ENCODE measurements around the gene GNAL. TPM values are rescaled to one million over a fixed set of nuclear protein-coding genes. Genes with fewer than 3 reads are reported as not detected.

The GNAL gene
- total RNA-seq, 1 donor from 2014 or later, result 5.6 TPM

DNA sequence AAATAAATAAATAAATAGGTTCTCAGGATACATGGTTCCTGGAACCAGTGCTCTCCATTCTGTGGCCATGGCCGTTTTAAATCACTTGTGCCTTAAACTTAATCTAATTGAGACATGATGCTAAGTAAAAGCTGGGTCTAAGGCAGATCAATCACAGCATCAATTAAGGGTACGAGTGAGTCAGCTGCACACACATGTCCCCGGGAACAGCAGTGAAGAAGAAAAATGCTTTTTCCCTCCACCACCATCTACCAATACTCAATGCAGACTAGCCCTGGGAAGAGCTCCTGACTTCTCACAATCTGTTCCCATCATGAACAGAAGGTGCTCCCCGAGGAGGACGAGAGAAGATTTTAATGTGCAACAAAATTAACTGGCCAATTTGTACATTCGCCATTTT, 155.4 kb downstream of the GNAL start:
- Histone ChIP-seq H3K36me3 (no peaks in the 10 kb centered on the region), H3K27ac (no peak overlapping the region), H3K9me3 (no peaks in the 10 kb centered on the region), H3K27me3 (ENCODE audit: low read depth) (no peaks in the 10 kb centered on the region), H3K4me3 (no peak overlapping the region), H3K4me1 (no peaks in the 10 kb centered on the region)
- TF ChIP-seq, protein P1, sequence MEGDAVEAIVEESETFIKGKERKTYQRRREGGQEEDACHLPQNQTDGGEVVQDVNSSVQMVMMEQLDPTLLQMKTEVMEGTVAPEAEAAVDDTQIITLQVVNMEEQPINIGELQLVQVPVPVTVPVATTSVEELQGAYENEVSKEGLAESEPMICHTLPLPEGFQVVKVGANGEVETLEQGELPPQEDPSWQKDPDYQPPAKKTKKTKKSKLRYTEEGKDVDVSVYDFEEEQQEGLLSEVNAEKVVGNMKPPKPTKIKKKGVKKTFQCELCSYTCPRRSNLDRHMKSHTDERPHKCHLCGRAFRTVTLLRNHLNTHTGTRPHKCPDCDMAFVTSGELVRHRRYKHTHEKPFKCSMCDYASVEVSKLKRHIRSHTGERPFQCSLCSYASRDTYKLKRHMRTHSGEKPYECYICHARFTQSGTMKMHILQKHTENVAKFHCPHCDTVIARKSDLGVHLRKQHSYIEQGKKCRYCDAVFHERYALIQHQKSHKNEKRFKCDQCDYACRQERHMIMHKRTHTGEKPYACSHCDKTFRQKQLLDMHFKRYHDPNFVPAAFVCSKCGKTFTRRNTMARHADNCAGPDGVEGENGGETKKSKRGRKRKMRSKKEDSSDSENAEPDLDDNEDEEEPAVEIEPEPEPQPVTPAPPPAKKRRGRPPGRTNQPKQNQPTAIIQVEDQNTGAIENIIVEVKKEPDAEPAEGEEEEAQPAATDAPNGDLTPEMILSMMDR (IDR thresholded peaks at IDR 0.05), result no peak
- ATAC-seq, result no peak
- DNase-seq, result no peak
- intact Hi-C loops (cut with DNase I), result no loop called here

GRCh38 chr18:11845654-11846053, 156.6 kb downstream of the GNAL start:
- TF ChIP-seq, protein P1 (IDR thresholded peaks at IDR 0.05), result no peak
- H3K27ac ChIP-seq, result no peak overlapping the region
- no peaks in the 10 kb centered on the region for H3K36me3 ChIP-seq
- DNase-seq (no peak), ATAC-seq (no peak)
- no peaks in the 10 kb centered on the region for H3K9me3 ChIP-seq
- H3K27me3 ChIP-seq (ENCODE audit: low read depth), result no peaks in the 10 kb centered on the region
- H3K4me3 ChIP-seq, result no peak overlapping the region
- intact Hi-C loops (cut with DNase I), result no loop called here
- H3K4me1 ChIP-seq, result peaks cover 6% of the 10 kb centered on the region

DNA sequence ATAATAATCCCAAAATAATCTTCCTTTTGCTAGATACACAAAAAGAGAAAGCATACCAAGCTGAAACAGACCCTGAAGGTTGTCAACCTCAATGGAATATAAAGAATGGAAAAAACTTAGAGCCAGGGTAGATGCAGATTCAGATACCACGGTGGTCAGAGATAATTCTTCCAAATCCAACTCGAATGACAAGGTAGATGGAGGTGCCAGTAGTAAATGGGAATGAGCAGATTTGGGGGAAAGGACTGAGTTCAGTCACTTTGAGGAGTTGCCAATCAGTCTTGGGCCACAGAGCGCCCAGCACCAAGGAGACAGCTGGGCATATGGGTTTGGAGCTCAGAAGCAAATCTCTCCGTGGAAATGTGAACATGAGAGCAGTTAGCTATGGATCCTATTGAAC, 158.7 kb downstream of the GNAL start:
- no peak overlapping the region for H3K27ac ChIP-seq
- no peaks in the 10 kb centered on the region for H3K27me3 ChIP-seq (ENCODE audit: low read depth)
- intact Hi-C loops (cut with DNase I), result no loop called here
- H3K36me3 ChIP-seq, result no peaks in the 10 kb centered on the region
- H3K4me3 ChIP-seq, result no peak overlapping the region
- ATAC-seq (no peak), DNase-seq (no peak)
- H3K9me3 ChIP-seq, result no peaks in the 10 kb centered on the region
- TF ChIP-seq, protein P1 (IDR thresholded peaks at IDR 0.05), result no peak
- peaks cover 14% of the 10 kb centered on the region for H3K4me1 ChIP-seq

DNA sequence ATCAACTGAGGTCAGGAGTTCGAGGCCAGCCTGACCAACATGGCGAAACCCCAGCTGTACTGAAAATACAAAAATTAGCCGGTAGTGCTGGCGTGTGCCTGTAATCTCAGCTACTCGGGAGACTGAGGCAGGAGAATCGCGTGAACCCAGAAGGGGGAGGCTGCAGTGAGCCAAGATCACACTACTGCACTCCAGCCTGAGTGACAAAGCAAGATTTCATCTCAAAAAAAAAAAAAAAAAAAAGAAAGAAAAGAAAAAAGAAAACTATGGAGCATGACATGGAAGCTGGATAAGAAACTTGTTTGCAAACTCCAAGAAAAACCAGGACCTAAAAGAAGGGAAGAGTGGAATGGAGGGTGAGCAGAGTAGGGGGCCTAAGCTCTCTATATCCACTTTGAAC, 160.2 kb downstream of the GNAL start:
- Histone ChIP-seq H3K27me3 (ENCODE audit: low read depth) (no peaks in the 10 kb centered on the region), H3K4me3 (no peak overlapping the region), H3K36me3 (peaks cover 8% of the 10 kb centered on the region), H3K4me1 (peaks cover 29% of the 10 kb centered on the region), H3K27ac (peak overlapping the region; percentile 91), H3K9me3 (no peaks in the 10 kb centered on the region)
- TF ChIP-seq, protein P1 (IDR thresholded peaks at IDR 0.05), result no peak
- intact Hi-C loops (cut with DNase I), result no loop called here
- DNase-seq (no peak), ATAC-seq (no peak)

GRCh38 chr18:11849841-11850634, 161.0 kb downstream of the GNAL start:
- ATAC-seq (peak; percentile 78 to 81), DNase-seq (peak; percentile 78)
- Histone ChIP-seq H3K36me3 (peaks cover 16% of the 10 kb centered on the region), H3K27me3 (ENCODE audit: low read depth) (no peaks in the 10 kb centered on the region), H3K9me3 (no peaks in the 10 kb centered on the region), H3K4me3 (peak overlapping the region; percentile 65), H3K27ac (peak overlapping the region; percentile 91), H3K4me1 (peaks cover 35% of the 10 kb centered on the region)
- intact Hi-C loops (cut with DNase I), result no loop called here
- TF ChIP-seq, protein P1 (IDR thresholded peaks at IDR 0.05), result no peak

Measured in lower lobe of right lung (tissue), 2 donors.